Sigmoid colon (tissue), 4 donors: Measurements from ENCODE around the gene CYP1A1.

ENCODE experiments used
- CTCF ChIP-seq, 4 experiments: fragments of 450-650 bp in 3 of 4; fragments of 200-600 bp in 1 of 4; IDR thresholded peaks; one replicate each; pipeline ENCODE4 v1.5.1; 2016 to 2019; ENCODE audit warnings: antibody characterized with exemption in 4 of 4, mild to moderate bottlenecking in 3 of 4, moderate library complexity in 2 of 4
- POLR2A ChIP-seq, 2 donors: fragments of 450-650 bp; IDR thresholded peaks; one replicate each; pipeline ENCODE4 v1.6.1; 2016; ENCODE audit warnings: antibody characterized with exemption in 2 of 2, mild to moderate bottlenecking in 2 of 2, moderate library complexity in 2 of 2
- POLR2AphosphoS5 ChIP-seq, 4 donors: sonication (generic); formaldehyde crosslinking; IDR thresholded peaks; one replicate each; pipeline ENCODE4 v1.6.1; 2017; ENCODE audit warnings: antibody characterized with exemption in 4 of 4

- TF ChIP-seq POLR2A (IDR thresholded peaks at IDR 0.05): no peak
- no peak for TF ChIP-seq CTCF (IDR thresholded peaks at IDR 0.05)
- TF ChIP-seq POLR2AphosphoS5 (IDR thresholded peaks at IDR 0.05): no peak
These were observed 1.5 kb downstream of the CYP1A1 start for GRCh38 chr15:74723754-74724334.
